Lung (tissue), 12 donors: ENCODE measurements around the gene MAP6D1. TPM values are rescaled to one million over a fixed set of nuclear protein-coding genes. Genes with fewer than 3 reads are reported as not detected.

Experiments used
- ATAC-seq: fragments of 200-7000 bp; cut with Tn5 transposase; one replicate; pipeline ENCODE4 v1.9.1; 2020; ENCODE audit warnings: moderate number of reproducible peaks; ENCODE audit not compliant: insufficient read depth, low FRiP score
- DNase-seq, 3 donors: peaks; one replicate each; pipeline ENCODE4 v3.0.0-alpha.2; 2013 to 2017
- H3K27ac ChIP-seq, 2 donors: one replicate each; pipeline ENCODE4 v1.5.1; 2013; ENCODE audit warnings: mild to moderate bottlenecking in 2 of 2, moderate library complexity in 2 of 2, control low read depth in 1 of 2, inconsistent platforms in 1 of 2, low read depth in 1 of 2, low read length in 1 of 2
- H3K27me3 ChIP-seq, 3 donors: one replicate each; pipeline ENCODE4 v1.5.1; 2013; ENCODE audit warnings: low read length in 2 of 3; ENCODE audit not compliant: control insufficient read depth in 3 of 3, insufficient read depth in 3 of 3
- H3K36me3 ChIP-seq, 4 donors: one replicate each; pipeline ENCODE4 v1.5.1; 2013; ENCODE audit warnings: low read length in 4 of 4, mild to moderate bottlenecking in 1 of 4, moderate library complexity in 1 of 4; ENCODE audit not compliant: control insufficient read depth in 4 of 4, insufficient read depth in 4 of 4
- H3K4me1 ChIP-seq, 5 donors: one replicate each; pipeline ENCODE4 v1.5.1; 2013; ENCODE audit warnings: low read length in 5 of 5, mild to moderate bottlenecking in 2 of 5, moderate library complexity in 1 of 5; ENCODE audit not compliant: control insufficient read depth in 5 of 5, insufficient read depth in 5 of 5
- H3K4me3 ChIP-seq: one replicate; pipeline ENCODE4 v1.5.1; 2013; ENCODE audit warnings: mild to moderate bottlenecking, control low read depth, moderate library complexity
- H3K9ac ChIP-seq, 2 donors: one replicate each; pipeline ENCODE4 v1.5.1; 2013; ENCODE audit warnings: low read length in 2 of 2, control low read depth in 1 of 2; ENCODE audit not compliant: insufficient read depth in 1 of 2
- H3K9me3 ChIP-seq, 4 donors: one replicate each; pipeline ENCODE4 v1.5.1; 2013; ENCODE audit warnings: low read length in 3 of 4, mild to moderate bottlenecking in 1 of 4, moderate library complexity in 1 of 4; ENCODE audit not compliant: control insufficient read depth in 4 of 4, insufficient read depth in 3 of 4
- CTCF ChIP-seq: IDR thresholded peaks from 2 replicates; pipeline ENCODE4 v1.5.1; 2012; ENCODE audit warnings: mild to moderate bottlenecking; ENCODE audit errors: control extremely low read depth, extremely low read depth
- WGBS, 2 donors: extraction: QIAGEN DNeasy Blood & Tissue Kit; methylation state at CpG; one replicate each; pipeline ENCODE4 v1.1.7; 2013; 5-methylcytosine and 5-hydroxymethylcytosine counted together
- polyA plus RNA-seq, 2 donors: library from polyadenylated mRNA; stranded (reverse); fragments of 200-250 nt; gene quantifications; one replicate each; pipeline ENCODE4 v1.2.1, GENCODE V29; 2013
- total RNA-seq, 2 donors: library from RNA; depleted of rRNA in 1 of 2; stranded (reverse); fragments of >200 nt in 1 of 2; gene quantifications; one replicate each; pipeline ENCODE4 v1.2.1, GENCODE V29; 2014 to 2021
- donor health status: control.
- donor health status: control.
- donor health status: Bipolar disorder and iron deficiency.
- donor health status: healthy.
- donor health status: DM: yes; HTN: yes; CAD: no.

The MAP6D1 gene
- total and polyA plus RNA-seq, 4 donors = 0.64 to 1.9 (median 1.3) TPM

GRCh38 chr3:183810643-183811594 lies 14.5 kb downstream of the MAP6D1 start:
- Histone ChIP-seq H3K9ac (no peak overlapping the region), H3K36me3 (peaks cover 24 to 48% (median 35%) of the 10 kb centered on the region in 4 donors), H3K27ac (no peak overlapping the region), H3K4me3 (no peak overlapping the region), H3K27me3 (no peaks in the 10 kb centered on the region), H3K4me1 (peaks cover 0 to 3% (median 0%) of the 10 kb centered on the region in 5 donors), H3K9me3 (no peaks in the 10 kb centered on the region)
- TF ChIP-seq CTCF = no peak
- 92 to 96% methylated on average over 24 of the region's 24 CpGs for WGBS, 2 donors
- ATAC-seq (no peak), DNase-seq (no peak)

GRCh38 chr3:183809270-183809669 lies 16.1 kb downstream of the MAP6D1 start:
- Histone ChIP-seq H3K4me3 (no peak overlapping the region), H3K9ac (no peak overlapping the region), H3K36me3 (peaks cover 25 to 61% (median 46%) of the 10 kb centered on the region in 4 donors), H3K9me3 (no peaks in the 10 kb centered on the region), H3K4me1 (peaks cover 0 to 3% (median 0%) of the 10 kb centered on the region in 5 donors), H3K27me3 (no peaks in the 10 kb centered on the region), H3K27ac (no peak overlapping the region)
- DNase-seq (no peak), ATAC-seq (no peak)
- 76 to 85% methylated on average over 5 of the region's 5 CpGs for WGBS, 2 donors
- TF ChIP-seq CTCF = no peak

GRCh38 chr3:183808355-183808754 lies 17.0 kb downstream of the MAP6D1 start:
- Histone ChIP-seq H3K4me1 (peaks cover 0 to 3% (median 0%) of the 10 kb centered on the region in 5 donors), H3K27ac (no peak overlapping the region), H3K36me3 (peaks cover 30 to 65% (median 52%) of the 10 kb centered on the region in 4 donors), H3K9ac (no peak overlapping the region), H3K4me3 (no peak overlapping the region), H3K9me3 (no peaks in the 10 kb centered on the region), H3K27me3 (no peaks in the 10 kb centered on the region)
- DNase-seq (no peak), ATAC-seq (no peak)
- WGBS, 2 donors = 92 to 96% methylated on average over 11 of the region's 11 CpGs
- no peak for TF ChIP-seq CTCF
